HepG2 (cell line): ENCODE data around the gene GZF1. TPM values are rescaled to one million over a fixed set of nuclear protein-coding genes. Genes with fewer than 3 reads are reported as not detected.

Source experiments
- ATF7 ChIP-seq, 2 experiments: fragments of 450-650 bp in 1 of 2; sonication (generic) in 1 of 2; formaldehyde crosslinking in 1 of 2; IDR thresholded peaks; 2 replicates each; pipeline versions ENCODE4 v1.4.0 to v1.6.1; 2016 to 2020; ENCODE audit warnings: antibody characterized with exemption in 1 of 2, mild to moderate bottlenecking in 1 of 2, missing genetic modification reagents in 1 of 2
- BCL6 ChIP-seq: IDR thresholded peaks from 2 replicates; pipeline ENCODE4 v1.6.1; 2016; ENCODE audit warnings: missing genetic modification reagents, missing compliant biosample characterization
- ETV6 ChIP-seq: sonication (generic); formaldehyde crosslinking; conservative IDR thresholded peaks from 2 replicates; pipeline ENCODE4 v1.4.0; 2020; ENCODE audit warnings: missing genetic modification reagents
- NFIC ChIP-seq: IDR thresholded peaks from 2 replicates; pipeline ENCODE4 v1.6.1; 2012; ENCODE audit warnings: mild to moderate bottlenecking, low read length, inconsistent platforms
- PRMT3 ChIP-seq: sonication (generic); formaldehyde crosslinking; IDR thresholded peaks from 2 replicates; pipeline ENCODE4 v1.8.1; 2022; ENCODE audit warnings: low read depth, mild to moderate bottlenecking, moderate library complexity, missing genetic modification reagents, borderline replicate concordance
- RORA ChIP-seq: sonication (generic); formaldehyde crosslinking; IDR thresholded peaks from 2 replicates; pipeline ENCODE4 v1.5.0; 2020; ENCODE audit warnings: mild to moderate bottlenecking, missing genetic modification reagents, moderate library complexity
- SOX6 ChIP-seq, 2 experiments: fragments of 450-650 bp in 1 of 2; sonication (generic) in 1 of 2; formaldehyde crosslinking in 1 of 2; IDR thresholded peaks; 2 replicates each; pipeline versions ENCODE4 v1.4.0 to v1.6.1; 2017 to 2020; ENCODE audit warnings: antibody characterized with exemption in 1 of 2, mild to moderate bottlenecking in 1 of 2, missing genetic modification reagents in 1 of 2
- ZNF703 ChIP-seq: sonication (generic); formaldehyde crosslinking; IDR thresholded peaks from 2 replicates; pipeline ENCODE4 v1.5.1; 2020; ENCODE audit warnings: missing genetic modification reagents, mild to moderate bottlenecking, moderate library complexity, borderline replicate concordance
- polyA plus RNA-seq, 8 experiments: library from polyadenylated mRNA; depleted of rRNA in 3 of 8; stranded (reverse) in 7 of 8; unstranded in 1 of 8; fragments of >200 nt; fragmentation: Illumina TruSeq in 4 of 8; extraction: Trizol in 4 of 8; gene quantifications; 2 replicates each; pipeline versions ENCODE4 v1.2.1 to v1.2.3, GENCODE V29; 2011 to 2016; ENCODE audit warnings: low read depth in 4 of 8, missing spikeins in 1 of 8, mixed read lengths in 1 of 8; ENCODE audit not compliant: insufficient read depth in 1 of 8
- total RNA-seq, 5 experiments: library from RNA; depleted of rRNA; stranded (reverse); fragments of >200 nt; fragmentation: Illumina TruSeq; extraction: Trizol; gene quantifications; 2 replicates each; pipeline ENCODE4 v1.2.3, GENCODE V29; 2016; ENCODE audit warnings: low read depth in 1 of 5
- TF ChIP-seq, protein P1 (sequence below): fragments of 450-650 bp; IDR thresholded peaks from 2 replicates; pipeline ENCODE4 v1.6.1; 2017
- TF ChIP-seq, protein P2 (sequence below): sonication (generic); formaldehyde crosslinking; IDR thresholded peaks from 2 replicates; pipeline ENCODE4 v1.9.0; 2022; ENCODE audit warnings: low read depth, missing genetic modification reagents
- TF ChIP-seq, protein P3 (sequence below): sonication (generic); formaldehyde crosslinking; IDR thresholded peaks from 2 replicates; pipeline ENCODE4 v1.9.0; 2021; ENCODE audit warnings: missing genetic modification reagents, borderline replicate concordance
- TF ChIP-seq, protein P4 (sequence below): sonication (generic); formaldehyde crosslinking; IDR thresholded peaks from 2 replicates; pipeline ENCODE4 v1.9.0; 2021; ENCODE audit warnings: mild to moderate bottlenecking, missing genetic modification reagents

The GZF1 gene
- total and polyA plus RNA-seq, 2 of the 13 experiments (the other 11 are each of a cell fraction or from before 2014, with no cell fraction given) = 16.9 to 26.0 TPM

DNA sequence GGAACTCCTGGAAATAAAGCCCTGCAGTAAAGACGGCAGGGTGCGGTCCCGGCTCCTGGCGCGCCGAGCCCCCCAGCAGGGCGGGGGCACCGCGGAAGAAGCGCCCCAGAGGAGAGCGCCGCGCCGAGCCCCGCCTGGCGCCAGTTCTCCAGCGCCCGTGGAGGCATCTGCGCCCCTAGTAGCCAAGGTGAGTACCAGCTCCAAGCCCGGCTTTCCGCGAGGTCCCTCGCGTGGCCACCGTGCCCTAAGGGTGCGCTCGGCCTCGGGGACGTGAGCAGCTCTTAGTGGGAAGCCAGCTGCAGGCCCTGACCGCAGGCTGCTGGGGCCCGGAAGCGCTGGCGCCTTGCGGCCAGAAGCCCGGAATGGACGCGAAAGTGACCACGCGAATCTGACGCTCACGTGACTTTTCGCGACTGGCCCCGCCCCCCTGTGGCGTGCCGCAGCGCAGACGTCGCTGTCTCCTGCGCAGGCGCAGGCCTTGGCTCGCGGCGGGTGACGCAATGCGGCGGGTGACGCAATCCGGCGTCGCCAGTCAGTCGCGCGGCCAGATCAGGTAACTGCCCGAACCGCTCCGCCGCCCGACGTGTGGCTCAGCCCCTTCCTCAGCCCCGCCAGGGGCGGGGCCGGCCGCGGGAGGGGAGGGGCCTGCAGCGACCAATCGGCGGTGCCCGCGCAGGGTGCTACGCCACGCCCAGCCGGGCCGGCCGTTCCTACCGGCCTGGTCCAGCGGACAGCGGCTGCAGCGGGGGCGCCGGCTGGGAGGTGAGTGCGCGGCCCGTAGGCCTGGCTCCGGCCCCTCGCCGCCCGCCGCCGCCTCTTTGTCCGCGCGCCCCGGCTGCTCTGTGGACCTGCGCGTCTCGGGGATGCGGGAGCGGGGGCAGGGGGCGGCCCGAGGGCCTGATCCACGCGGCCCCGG, at the start of gene GZF1 (continued):
- TF ChIP-seq ZNF703 (peak; percentile 96), RORA (CRISPR knock-in tag) (no peak), ATF7 (IDR thresholded peaks at IDR 0.05) (peak; percentile 98), ATF7 (CRISPR knock-in tag; IDR thresholded peaks at IDR 0.05) (peak; percentile 100), PRMT3 (CRISPR knock-in tag) (no peak; the same call in 1 of the 2 replicates), BCL6 (CRISPR knock-in tag) (peak; percentile 77), ETV6 (CRISPR knock-in tag) (peak; percentile 94), NFIC (no peak), SOX6 (IDR thresholded peaks at IDR 0.05) (no peak), SOX6 (CRISPR knock-in tag; IDR thresholded peaks at IDR 0.05) (peak; percentile 92)
- TF ChIP-seq, protein P1, sequence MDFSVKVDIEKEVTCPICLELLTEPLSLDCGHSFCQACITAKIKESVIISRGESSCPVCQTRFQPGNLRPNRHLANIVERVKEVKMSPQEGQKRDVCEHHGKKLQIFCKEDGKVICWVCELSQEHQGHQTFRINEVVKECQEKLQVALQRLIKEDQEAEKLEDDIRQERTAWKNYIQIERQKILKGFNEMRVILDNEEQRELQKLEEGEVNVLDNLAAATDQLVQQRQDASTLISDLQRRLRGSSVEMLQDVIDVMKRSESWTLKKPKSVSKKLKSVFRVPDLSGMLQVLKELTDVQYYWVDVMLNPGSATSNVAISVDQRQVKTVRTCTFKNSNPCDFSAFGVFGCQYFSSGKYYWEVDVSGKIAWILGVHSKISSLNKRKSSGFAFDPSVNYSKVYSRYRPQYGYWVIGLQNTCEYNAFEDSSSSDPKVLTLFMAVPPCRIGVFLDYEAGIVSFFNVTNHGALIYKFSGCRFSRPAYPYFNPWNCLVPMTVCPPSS = no peak
- TF ChIP-seq, protein P2, sequence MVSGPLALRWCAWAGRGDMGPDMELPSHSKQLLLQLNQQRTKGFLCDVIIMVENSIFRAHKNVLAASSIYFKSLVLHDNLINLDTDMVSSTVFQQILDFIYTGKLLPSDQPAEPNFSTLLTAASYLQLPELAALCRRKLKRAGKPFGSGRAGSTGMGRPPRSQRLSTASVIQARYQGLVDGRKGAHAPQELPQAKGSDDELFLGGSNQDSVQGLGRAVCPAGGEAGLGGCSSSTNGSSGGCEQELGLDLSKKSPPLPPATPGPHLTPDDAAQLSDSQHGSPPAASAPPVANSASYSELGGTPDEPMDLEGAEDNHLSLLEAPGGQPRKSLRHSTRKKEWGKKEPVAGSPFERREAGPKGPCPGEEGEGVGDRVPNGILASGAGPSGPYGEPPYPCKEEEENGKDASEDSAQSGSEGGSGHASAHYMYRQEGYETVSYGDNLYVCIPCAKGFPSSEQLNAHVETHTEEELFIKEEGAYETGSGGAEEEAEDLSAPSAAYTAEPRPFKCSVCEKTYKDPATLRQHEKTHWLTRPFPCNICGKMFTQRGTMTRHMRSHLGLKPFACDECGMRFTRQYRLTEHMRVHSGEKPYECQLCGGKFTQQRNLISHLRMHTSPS (CRISPR knock-in tag) = peak; percentile 71; the same call in 1 of the 2 replicates
- TF ChIP-seq, protein P3, sequence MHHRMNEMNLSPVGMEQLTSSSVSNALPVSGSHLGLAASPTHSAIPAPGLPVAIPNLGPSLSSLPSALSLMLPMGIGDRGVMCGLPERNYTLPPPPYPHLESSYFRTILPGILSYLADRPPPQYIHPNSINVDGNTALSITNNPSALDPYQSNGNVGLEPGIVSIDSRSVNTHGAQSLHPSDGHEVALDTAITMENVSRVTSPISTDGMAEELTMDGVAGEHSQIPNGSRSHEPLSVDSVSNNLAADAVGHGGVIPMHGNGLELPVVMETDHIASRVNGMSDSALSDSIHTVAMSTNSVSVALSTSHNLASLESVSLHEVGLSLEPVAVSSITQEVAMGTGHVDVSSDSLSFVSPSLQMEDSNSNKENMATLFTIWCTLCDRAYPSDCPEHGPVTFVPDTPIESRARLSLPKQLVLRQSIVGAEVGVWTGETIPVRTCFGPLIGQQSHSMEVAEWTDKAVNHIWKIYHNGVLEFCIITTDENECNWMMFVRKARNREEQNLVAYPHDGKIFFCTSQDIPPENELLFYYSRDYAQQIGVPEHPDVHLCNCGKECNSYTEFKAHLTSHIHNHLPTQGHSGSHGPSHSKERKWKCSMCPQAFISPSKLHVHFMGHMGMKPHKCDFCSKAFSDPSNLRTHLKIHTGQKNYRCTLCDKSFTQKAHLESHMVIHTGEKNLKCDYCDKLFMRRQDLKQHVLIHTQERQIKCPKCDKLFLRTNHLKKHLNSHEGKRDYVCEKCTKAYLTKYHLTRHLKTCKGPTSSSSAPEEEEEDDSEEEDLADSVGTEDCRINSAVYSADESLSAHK (CRISPR knock-in tag) = peak; percentile 39; the same call in 1 of the 2 replicates
- TF ChIP-seq, protein P4, sequence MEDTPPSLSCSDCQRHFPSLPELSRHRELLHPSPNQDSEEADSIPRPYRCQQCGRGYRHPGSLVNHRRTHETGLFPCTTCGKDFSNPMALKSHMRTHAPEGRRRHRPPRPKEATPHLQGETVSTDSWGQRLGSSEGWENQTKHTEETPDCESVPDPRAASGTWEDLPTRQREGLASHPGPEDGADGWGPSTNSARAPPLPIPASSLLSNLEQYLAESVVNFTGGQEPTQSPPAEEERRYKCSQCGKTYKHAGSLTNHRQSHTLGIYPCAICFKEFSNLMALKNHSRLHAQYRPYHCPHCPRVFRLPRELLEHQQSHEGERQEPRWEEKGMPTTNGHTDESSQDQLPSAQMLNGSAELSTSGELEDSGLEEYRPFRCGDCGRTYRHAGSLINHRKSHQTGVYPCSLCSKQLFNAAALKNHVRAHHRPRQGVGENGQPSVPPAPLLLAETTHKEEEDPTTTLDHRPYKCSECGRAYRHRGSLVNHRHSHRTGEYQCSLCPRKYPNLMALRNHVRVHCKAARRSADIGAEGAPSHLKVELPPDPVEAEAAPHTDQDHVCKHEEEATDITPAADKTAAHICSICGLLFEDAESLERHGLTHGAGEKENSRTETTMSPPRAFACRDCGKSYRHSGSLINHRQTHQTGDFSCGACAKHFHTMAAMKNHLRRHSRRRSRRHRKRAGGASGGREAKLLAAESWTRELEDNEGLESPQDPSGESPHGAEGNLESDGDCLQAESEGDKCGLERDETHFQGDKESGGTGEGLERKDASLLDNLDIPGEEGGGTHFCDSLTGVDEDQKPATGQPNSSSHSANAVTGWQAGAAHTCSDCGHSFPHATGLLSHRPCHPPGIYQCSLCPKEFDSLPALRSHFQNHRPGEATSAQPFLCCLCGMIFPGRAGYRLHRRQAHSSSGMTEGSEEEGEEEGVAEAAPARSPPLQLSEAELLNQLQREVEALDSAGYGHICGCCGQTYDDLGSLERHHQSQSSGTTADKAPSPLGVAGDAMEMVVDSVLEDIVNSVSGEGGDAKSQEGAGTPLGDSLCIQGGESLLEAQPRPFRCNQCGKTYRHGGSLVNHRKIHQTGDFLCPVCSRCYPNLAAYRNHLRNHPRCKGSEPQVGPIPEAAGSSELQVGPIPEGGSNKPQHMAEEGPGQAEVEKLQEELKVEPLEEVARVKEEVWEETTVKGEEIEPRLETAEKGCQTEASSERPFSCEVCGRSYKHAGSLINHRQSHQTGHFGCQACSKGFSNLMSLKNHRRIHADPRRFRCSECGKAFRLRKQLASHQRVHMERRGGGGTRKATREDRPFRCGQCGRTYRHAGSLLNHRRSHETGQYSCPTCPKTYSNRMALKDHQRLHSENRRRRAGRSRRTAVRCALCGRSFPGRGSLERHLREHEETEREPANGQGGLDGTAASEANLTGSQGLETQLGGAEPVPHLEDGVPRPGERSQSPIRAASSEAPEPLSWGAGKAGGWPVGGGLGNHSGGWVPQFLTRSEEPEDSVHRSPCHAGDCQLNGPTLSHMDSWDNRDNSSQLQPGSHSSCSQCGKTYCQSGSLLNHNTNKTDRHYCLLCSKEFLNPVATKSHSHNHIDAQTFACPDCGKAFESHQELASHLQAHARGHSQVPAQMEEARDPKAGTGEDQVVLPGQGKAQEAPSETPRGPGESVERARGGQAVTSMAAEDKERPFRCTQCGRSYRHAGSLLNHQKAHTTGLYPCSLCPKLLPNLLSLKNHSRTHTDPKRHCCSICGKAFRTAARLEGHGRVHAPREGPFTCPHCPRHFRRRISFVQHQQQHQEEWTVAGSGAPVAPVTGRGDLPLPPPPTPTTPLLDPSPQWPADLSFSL = no peak
